KMS-11 (cell line): ENCODE measurements around the gene DCAF10.
"Not testable (repeated sequence)": the region's sequence is repeated elsewhere in the genome, so short reads cannot be mapped to it uniquely, and the experiment has no call there.

ENCODE experiments used
- H2AFZ ChIP-seq: fragments of 200-600 bp; sonication (generic); 2 replicates; pipeline ENCODE4 v1.6.1; 2016; ENCODE audit warnings: antibody characterized with exemption, mixed run types, low read depth
- H3K27ac ChIP-seq: fragments of 200-600 bp; sonication (generic); 2 replicates; pipeline ENCODE4 v1.6.1; 2016; ENCODE audit warnings: mild to moderate bottlenecking, mixed run types
- H3K27me3 ChIP-seq: fragments of 200-600 bp; sonication (generic); 2 replicates; pipeline ENCODE4 v1.6.1; 2017; ENCODE audit warnings: mild to moderate bottlenecking, low read depth, mixed run types, moderate library complexity; ENCODE audit not compliant: insufficient read depth
- H3K36me3 ChIP-seq: fragments of 200-600 bp; sonication (generic); 2 replicates; pipeline ENCODE4 v1.6.1; 2017; ENCODE audit warnings: mild to moderate bottlenecking, mixed run types; ENCODE audit not compliant: insufficient read depth
- H3K4me1 ChIP-seq: fragments of 200-600 bp; sonication (generic); 2 replicates; pipeline ENCODE4 v1.6.1; 2016; ENCODE audit warnings: mild to moderate bottlenecking, low read depth, mixed run types; ENCODE audit not compliant: poor library complexity, severe bottlenecking
- H3K4me2 ChIP-seq: fragments of 200-600 bp; sonication (generic); 2 replicates; pipeline ENCODE4 v1.7.0; 2016; ENCODE audit warnings: mild to moderate bottlenecking, mixed run types
- H3K4me3 ChIP-seq: fragments of 200-600 bp; sonication (generic); IDR thresholded peaks from 2 replicates; pipeline ENCODE4 v1.6.1; 2017; ENCODE audit warnings: low read depth, low read length, mixed read lengths; ENCODE audit not compliant: insufficient read depth
- H3K79me2 ChIP-seq: fragments of 200-600 bp; sonication (generic); 2 replicates; pipeline ENCODE4 v1.6.1; 2016; ENCODE audit warnings: low read depth, mixed run types; ENCODE audit not compliant: insufficient read depth
- H3K9ac ChIP-seq: fragments of 200-600 bp; sonication (generic); 2 replicates; pipeline ENCODE4 v1.6.1; 2016; ENCODE audit warnings: mild to moderate bottlenecking, mixed run types
- H4K20me1 ChIP-seq: fragments of 200-600 bp; sonication (generic); 2 replicates; pipeline ENCODE4 v1.6.1; 2016; ENCODE audit warnings: mild to moderate bottlenecking, mixed run types; ENCODE audit not compliant: insufficient read depth
- TF ChIP-seq, protein P1 (sequence below): fragments of 200-600 bp; sonication (generic); conservative IDR thresholded peaks from 2 replicates; pipeline ENCODE4 v1.6.1; 2017; ENCODE audit warnings: low read depth, mild to moderate bottlenecking, antibody characterized with exemption, low read length, moderate library complexity, mixed read lengths

Gene DCAF10

DNA sequence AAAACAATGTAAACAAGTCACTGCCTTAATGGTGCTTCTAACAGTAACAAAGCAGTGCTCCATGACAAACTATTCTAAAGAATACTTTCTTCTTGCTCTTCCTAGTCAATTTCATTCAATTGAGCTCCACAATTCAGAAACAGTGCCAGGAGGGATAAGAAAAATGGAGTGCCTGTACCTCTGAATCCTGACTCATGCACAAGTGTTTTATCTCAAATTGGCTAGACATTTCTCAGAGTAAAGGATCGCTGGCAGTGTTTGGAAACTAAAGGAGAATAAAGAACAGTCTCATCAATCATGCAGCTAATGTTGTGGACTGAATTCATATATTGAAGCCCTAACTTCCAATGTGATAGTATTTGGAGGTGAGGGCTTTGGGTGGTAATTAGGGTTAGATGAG, 75.8 kb downstream of the DCAF10 start:
- Histone ChIP-seq H3K79me2 (no peaks in the 10 kb centered on the region), H3K4me1 (no peaks in the 10 kb centered on the region), H3K36me3 (no peaks in the 10 kb centered on the region), H3K4me2 (no peak overlapping the region), H3K27ac (no peak overlapping the region), H3K4me3 (no peak overlapping the region), H3K27me3 (no peaks in the 10 kb centered on the region), H4K20me1 (no peaks in the 10 kb centered on the region), H3K9ac (no peak overlapping the region), H2AFZ (no peak overlapping the region)
- TF ChIP-seq, protein P1, sequence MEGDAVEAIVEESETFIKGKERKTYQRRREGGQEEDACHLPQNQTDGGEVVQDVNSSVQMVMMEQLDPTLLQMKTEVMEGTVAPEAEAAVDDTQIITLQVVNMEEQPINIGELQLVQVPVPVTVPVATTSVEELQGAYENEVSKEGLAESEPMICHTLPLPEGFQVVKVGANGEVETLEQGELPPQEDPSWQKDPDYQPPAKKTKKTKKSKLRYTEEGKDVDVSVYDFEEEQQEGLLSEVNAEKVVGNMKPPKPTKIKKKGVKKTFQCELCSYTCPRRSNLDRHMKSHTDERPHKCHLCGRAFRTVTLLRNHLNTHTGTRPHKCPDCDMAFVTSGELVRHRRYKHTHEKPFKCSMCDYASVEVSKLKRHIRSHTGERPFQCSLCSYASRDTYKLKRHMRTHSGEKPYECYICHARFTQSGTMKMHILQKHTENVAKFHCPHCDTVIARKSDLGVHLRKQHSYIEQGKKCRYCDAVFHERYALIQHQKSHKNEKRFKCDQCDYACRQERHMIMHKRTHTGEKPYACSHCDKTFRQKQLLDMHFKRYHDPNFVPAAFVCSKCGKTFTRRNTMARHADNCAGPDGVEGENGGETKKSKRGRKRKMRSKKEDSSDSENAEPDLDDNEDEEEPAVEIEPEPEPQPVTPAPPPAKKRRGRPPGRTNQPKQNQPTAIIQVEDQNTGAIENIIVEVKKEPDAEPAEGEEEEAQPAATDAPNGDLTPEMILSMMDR: no peak

DNA sequence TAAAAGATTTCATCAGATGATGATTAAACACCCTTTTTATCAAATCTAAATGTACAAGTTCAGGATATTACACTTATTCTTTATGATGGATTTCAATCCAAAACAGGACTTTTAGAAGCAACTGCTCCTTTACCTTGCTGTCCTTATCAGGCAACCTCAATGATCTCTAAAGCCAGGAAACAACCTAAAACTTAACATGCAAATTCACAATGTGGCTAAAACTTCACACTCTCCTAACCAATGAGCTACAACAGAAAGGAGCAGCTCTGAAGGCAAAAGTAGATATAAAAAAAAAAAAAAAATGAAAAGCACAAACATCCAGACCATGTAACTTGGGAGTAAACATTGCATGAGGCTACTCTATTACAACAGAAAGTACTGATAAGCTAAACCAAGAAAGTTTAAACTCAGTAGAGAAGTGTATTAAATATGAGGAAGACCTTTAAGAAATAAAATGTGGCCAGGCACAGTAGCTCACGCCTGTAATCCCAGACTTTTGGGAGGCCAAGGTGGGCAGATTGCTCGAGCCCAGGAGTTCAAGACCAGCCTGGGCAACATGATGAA, 80.4 kb downstream of the DCAF10 start:
- Histone ChIP-seq H4K20me1 (no peaks in the 10 kb centered on the region), H3K79me2 (no peaks in the 10 kb centered on the region), H3K9ac (no peak overlapping the region), H3K36me3 (no peaks in the 10 kb centered on the region), H3K27ac (no peak overlapping the region), H3K4me3 (no peak overlapping the region), H3K4me1 (no peaks in the 10 kb centered on the region), H3K4me2 (no peak overlapping the region), H2AFZ (no peak overlapping the region), H3K27me3 (no peaks in the 10 kb centered on the region)
- TF ChIP-seq, protein P1: no peak

DNA sequence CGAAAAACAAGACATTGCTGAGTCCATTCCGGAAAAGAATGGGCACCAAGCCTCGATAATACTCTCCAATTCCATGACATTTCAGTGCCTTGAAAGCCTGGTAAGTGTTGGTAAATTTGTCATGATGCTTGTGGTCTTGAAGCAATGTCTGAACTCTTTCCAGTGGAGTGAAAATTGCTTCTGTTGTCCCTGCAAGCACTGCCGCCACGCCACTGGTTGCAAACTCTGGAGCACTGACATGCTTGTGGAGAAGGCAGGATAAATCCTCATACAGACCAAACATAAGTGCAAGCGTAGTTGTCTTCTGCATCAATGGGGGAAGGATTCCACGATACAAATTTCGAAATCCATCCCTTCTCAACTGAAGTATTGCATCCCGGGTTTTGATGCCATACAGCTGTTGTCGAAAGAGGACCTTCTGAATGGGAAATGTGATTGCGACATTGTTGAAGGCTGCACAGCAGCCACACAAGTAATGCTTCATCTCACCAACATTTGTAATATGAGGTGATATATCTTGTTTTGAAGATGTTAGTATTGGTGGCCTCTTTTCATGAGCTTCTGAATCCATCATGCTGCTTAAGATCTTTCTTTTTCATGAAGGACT, 87.5 kb downstream of the DCAF10 start:
- not testable (repeated sequence) for H3K4me2 ChIP-seq, H3K27ac ChIP-seq, H3K27me3 ChIP-seq, H3K4me3 ChIP-seq, H3K4me1 ChIP-seq, H4K20me1 ChIP-seq, H3K36me3 ChIP-seq, H3K9ac ChIP-seq, H3K79me2 ChIP-seq, H2AFZ ChIP-seq

DNA sequence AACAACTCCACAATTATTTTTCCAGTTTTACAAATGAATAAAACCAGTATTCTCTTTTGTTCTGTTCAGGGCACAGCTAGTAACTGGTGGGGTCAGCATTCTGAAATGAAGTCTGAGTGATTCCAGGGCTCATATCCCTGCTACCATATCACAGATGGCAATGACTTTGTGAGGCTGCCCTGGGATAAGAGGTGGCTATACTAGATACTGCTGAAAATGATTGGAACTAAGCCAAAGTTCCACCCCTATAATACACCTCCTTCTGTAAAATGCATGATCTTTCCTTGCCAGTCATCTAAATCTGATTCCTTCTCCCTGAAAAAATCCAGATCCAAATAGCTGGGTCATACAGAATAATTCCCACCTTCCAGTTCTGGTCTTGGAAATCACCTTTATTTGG, 88.9 kb downstream of the DCAF10 start:
- Histone ChIP-seq H2AFZ (no peak overlapping the region), H4K20me1 (no peaks in the 10 kb centered on the region), H3K4me1 (no peaks in the 10 kb centered on the region), H3K27me3 (no peaks in the 10 kb centered on the region), H3K36me3 (no peaks in the 10 kb centered on the region), H3K4me3 (no peak overlapping the region), H3K9ac (no peak overlapping the region), H3K27ac (no peak overlapping the region), H3K79me2 (no peaks in the 10 kb centered on the region; the same call in 1 of the 2 replicates), H3K4me2 (no peak overlapping the region)
- TF ChIP-seq, protein P1: no peak

DNA sequence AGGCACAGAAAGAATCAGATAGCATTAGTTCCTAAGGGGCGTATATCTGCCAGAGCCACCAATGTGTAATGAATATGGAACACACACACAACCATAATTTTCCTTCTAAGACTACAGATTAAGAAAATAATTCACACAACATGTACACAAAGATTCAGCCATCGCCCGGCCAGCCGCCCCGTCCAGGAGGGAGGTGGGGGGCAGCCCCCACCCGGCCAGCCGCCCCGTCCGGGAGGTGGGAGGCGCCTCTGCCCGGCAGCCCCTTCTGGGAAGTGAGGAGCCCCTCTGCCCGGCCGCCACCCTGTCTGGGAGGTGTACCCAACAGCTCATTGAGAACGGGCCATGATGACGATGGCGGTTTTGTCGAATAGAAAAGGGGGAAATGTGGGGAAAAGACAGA, 90.4 kb downstream of the DCAF10 start:
- H2AFZ ChIP-seq, H3K36me3 ChIP-seq, H4K20me1 ChIP-seq, H3K4me2 ChIP-seq, H3K4me1 ChIP-seq, H3K9ac ChIP-seq, H3K4me3 ChIP-seq, H3K27ac ChIP-seq, H3K27me3 ChIP-seq, H3K79me2 ChIP-seq: not testable (repeated sequence)
